GM19395 (cell line): ENCODE measurements around the gene CABLES2.

Source experiments
- ATAC-seq: cut with Tn5 transposase; IDR thresholded peaks from one replicate; pipeline ENCODE4 v1.9.1; 2021; ENCODE audit warnings: mild to moderate bottlenecking, moderate library complexity; ENCODE audit not compliant: unreplicated experiment

The CABLES2 gene

GRCh38 chr20:62362991-62363919 is 43.8 kb downstream of the CABLES2 start:
- ATAC-seq, result no peak

GRCh38 chr20:62362590-62362940 is 44.5 kb downstream of the CABLES2 start:
- ATAC-seq, result no peak

- no peak for ATAC-seq
Measured at GRCh38 chr20:62361799-62362589, 45.1 kb downstream of the CABLES2 start.

GRCh38 chr20:62360854-62361798 is 46.0 kb downstream of the CABLES2 start:
- ATAC-seq, result no peak

- ATAC-seq, result no peak
Measured at GRCh38 chr20:62359491-62360121, 47.5 kb downstream of the CABLES2 start.

- no peak for ATAC-seq
Measured at GRCh38 chr20:62359043-62359490, 48.0 kb downstream of the CABLES2 start.

- no peak for ATAC-seq
Measured at GRCh38 chr20:62358171-62359042, 48.7 kb downstream of the CABLES2 start.

- ATAC-seq, result no peak
Measured at GRCh38 chr20:62357681-62358080, 49.4 kb downstream of the CABLES2 start.

- ATAC-seq, result no peak
Measured at GRCh38 chr20:62357187-62357667, 49.9 kb downstream of the CABLES2 start.

GRCh38 chr20:62356589-62357186 is 50.4 kb downstream of the CABLES2 start:
- ATAC-seq, result no peak

GRCh38 chr20:62355878-62356588 is 51.1 kb downstream of the CABLES2 start:
- ATAC-seq, result no peak

GRCh38 chr20:62355516-62355877 is 51.6 kb downstream of the CABLES2 start:
- no peak for ATAC-seq

- ATAC-seq, result no peak
Measured at GRCh38 chr20:62354811-62355341, 52.2 kb downstream of the CABLES2 start.

- ATAC-seq, result no peak
Measured at GRCh38 chr20:62354031-62354808, 52.9 kb downstream of the CABLES2 start.

- ATAC-seq, result no peak
Measured at GRCh38 chr20:62353289-62354030, 53.6 kb downstream of the CABLES2 start.
